GM12878 (cell line): ENCODE results near the gene CACNA1I. TPM values are rescaled to one million over a fixed set of nuclear protein-coding genes. Genes with fewer than 3 reads are reported as not detected.

Experiments
- ATAC-seq: fragments of 200-7000 bp; cut with Tn5 transposase; 3 replicates; pipeline ENCODE4 v1.9.1; 2020; ENCODE audit warnings: mild to moderate bottlenecking, moderate library complexity
- BruUV-seq: library from RNA; stranded (reverse); fragments of 400-500 nt; replicated peaks from 2 replicates; lab custom pipeline; 2021; lab: Mats Ljungman, UMichigan
- CTCF ChIA-PET: fragments of 300-600 bp; sonication (Branson Sonifier 250); formaldehyde crosslinking; extraction: SDS; loops from one replicate; lab custom pipeline; 2021; ENCODE audit warnings: inconsistent platforms; lab: Yijun Ruan, JAX
- POLR2A ChIA-PET: fragments of 350-600 bp; formaldehyde crosslinking; extraction: SDS; loops from one replicate; lab custom pipeline; 2021; ENCODE audit warnings: inconsistent platforms; lab: Charles Lee
- RAD21 ChIA-PET: fragments of 300-600 bp; sonication (Branson Sonifier 250); formaldehyde crosslinking; loops from one replicate; lab custom pipeline; 2023; ENCODE audit warnings: antibody characterized with exemption; ENCODE audit not compliant: unreplicated experiment; lab: Charles Lee
- SMC1A ChIA-PET: fragments of 300-600 bp; sonication (Branson Sonifier 250); formaldehyde crosslinking; loops from one replicate; lab custom pipeline; 2023; ENCODE audit not compliant: unreplicated experiment, uncharacterized antibody; lab: Charles Lee
- DNase-seq: peaks from one replicate; pipeline ENCODE4 v3.0.0-alpha.2; 2011; ENCODE audit warnings: low read depth, low spot score
- FAIRE-seq: peaks from 3 replicates; lab custom pipeline; 2011; peaks lifted over from hg19 to GRCh38; lab: Jason Lieb, UNC
- H2AFZ ChIP-seq: 2 replicates; pipeline ENCODE4 v1.6.0; 2011; ENCODE audit warnings: low read depth, low read length, control low read depth; ENCODE audit not compliant: control insufficient read depth
- H3K27ac ChIP-seq: 2 replicates; pipeline ENCODE4 v1.5.1; 2011; ENCODE audit warnings: control low read depth; ENCODE audit not compliant: control insufficient read depth, insufficient read depth
- H3K27me3 ChIP-seq, 2 experiments: replicated peaks in 1 of 2; 2 replicates each; pipeline versions ENCODE4 v1.6.0 to v1.6.1; 2011; ENCODE audit warnings: low read length in 1 of 2; ENCODE audit not compliant: control insufficient read depth in 2 of 2, insufficient read depth in 2 of 2
- H3K36me3 ChIP-seq, 2 experiments: 2 replicates each; pipeline ENCODE4 v1.5.1; 2011; ENCODE audit warnings: low read length in 1 of 2; ENCODE audit not compliant: control insufficient read depth in 2 of 2, insufficient read depth in 2 of 2
- H3K4me1 ChIP-seq: 2 replicates; pipeline ENCODE4 v1.6.1; 2011; ENCODE audit warnings: mild to moderate bottlenecking, low read length, moderate library complexity, mixed read lengths; ENCODE audit not compliant: control insufficient read depth, insufficient read depth
- H3K4me2 ChIP-seq: 2 replicates; pipeline ENCODE4 v1.6.0; 2011; ENCODE audit warnings: control low read depth; ENCODE audit not compliant: control insufficient read depth, insufficient read depth
- H3K4me3 ChIP-seq: fragments of 200-600 bp; sonication (generic); 2 replicates; pipeline ENCODE4 v1.5.1; 2016
- H3K79me2 ChIP-seq: 2 replicates; pipeline ENCODE4 v1.6.0; 2011; ENCODE audit warnings: low read length; ENCODE audit not compliant: control insufficient read depth, insufficient read depth
- H3K9ac ChIP-seq: 2 replicates; pipeline ENCODE4 v1.8.0; 2011; ENCODE audit warnings: low read length, control low read depth, mixed read lengths; ENCODE audit not compliant: control insufficient read depth, insufficient read depth
- H3K9me3 ChIP-seq: replicated peaks from 3 replicates; pipeline ENCODE4 v1.5.1; 2011; ENCODE audit warnings: mild to moderate bottlenecking, low read length; ENCODE audit not compliant: control insufficient read depth, insufficient read depth
- H4K20me1 ChIP-seq: 2 replicates; pipeline ENCODE4 v1.6.0; 2011; ENCODE audit not compliant: control insufficient read depth, insufficient read depth
- BCLAF1 ChIP-seq: fragments of 450-650 bp; IDR thresholded peaks from 2 replicates; pipeline ENCODE4 v1.6.1; 2017; ENCODE audit warnings: antibody characterized with exemption, mild to moderate bottlenecking, moderate library complexity
- CTCF ChIP-seq, 3 experiments: IDR thresholded peaks in 2 of 3; conservative IDR thresholded peaks in 1 of 3; 2 replicates each; pipeline ENCODE4 v1.5.1; 2011; ENCODE audit warnings: low read depth in 3 of 3, low read length in 3 of 3, mild to moderate bottlenecking in 3 of 3, control low read depth in 2 of 3, moderate library complexity in 2 of 3, inconsistent platforms in 1 of 3, mixed read lengths in 1 of 3; ENCODE audit not compliant: control insufficient read depth in 2 of 3, insufficient read depth in 1 of 3; ENCODE audit errors: extremely low read depth in 1 of 3
- MLLT1 ChIP-seq: fragments of 450-650 bp; IDR thresholded peaks from 2 replicates; pipeline ENCODE4 v1.6.1; 2016; ENCODE audit warnings: mild to moderate bottlenecking
- NFXL1 ChIP-seq: fragments of 450-650 bp; IDR thresholded peaks from 2 replicates; pipeline ENCODE4 v1.6.1; 2017; ENCODE audit warnings: antibody characterized with exemption, mild to moderate bottlenecking, borderline replicate concordance
- NFYA ChIP-seq: IDR thresholded peaks from 2 replicates; pipeline ENCODE4 v1.6.1; 2011; ENCODE audit warnings: low read depth, mild to moderate bottlenecking, low read length, improper control_type of control experiment, borderline replicate concordance
- NFYB ChIP-seq: IDR thresholded peaks from 2 replicates; pipeline ENCODE4 v1.6.1; 2011; ENCODE audit warnings: low read depth, mild to moderate bottlenecking, low read length, improper control_type of control experiment, moderate library complexity; ENCODE audit not compliant: insufficient read depth
- PRDM15 ChIP-seq: fragments of 450-650 bp; formaldehyde crosslinking; IDR thresholded peaks from 2 replicates; pipeline ENCODE4 v1.4.0; 2020; ENCODE audit warnings: mild to moderate bottlenecking, moderate library complexity
- SREBF1 ChIP-seq: IDR thresholded peaks from 2 replicates; pipeline ENCODE4 v1.6.1; 2012; ENCODE audit warnings: mild to moderate bottlenecking, low read length
- SUZ12 ChIP-seq: fragments of 200-600 bp; sonication (generic); IDR thresholded peaks from one replicate; pipeline ENCODE4 v1.6.1; 2018; ENCODE audit warnings: antibody characterized with exemption, mild to moderate bottlenecking; ENCODE audit not compliant: unreplicated experiment
- USF2 ChIP-seq: IDR thresholded peaks from 2 replicates; pipeline ENCODE4 v1.6.1; 2011; ENCODE audit warnings: low read depth, low read length, improper control_type of control experiment, borderline replicate concordance
- ZNF622 ChIP-seq: fragments of 450-650 bp; IDR thresholded peaks from 2 replicates; pipeline ENCODE4 v1.6.1; 2017; ENCODE audit warnings: mild to moderate bottlenecking, inconsistent platforms
- WGBS: methylation state at CpG from one replicate; pipeline ENCODE4 v1.1.6; 2016; ENCODE audit warnings: low lambda C conversion rate; ENCODE audit not compliant: insufficient replicate concordance, insufficient coverage; ENCODE audit errors: missing lambda C conversion rate; 5-methylcytosine and 5-hydroxymethylcytosine counted together
- in situ Hi-C: fragments of 300-500 bp; cut with MboI; formaldehyde crosslinking; loops from 9 replicates; pipeline ENCODE4 v1.14.3; 2018; ENCODE audit warnings: mixed read lengths
- intact Hi-C: fragments of 100-400 bp; cut with micrococcal nuclease; formaldehyde crosslinking; loops from one replicate; pipeline ENCODE4 v1.14.2; 2022; ENCODE audit not compliant: unreplicated experiment
- polyA plus RNA-seq, 11 experiments: library from polyadenylated mRNA; depleted of rRNA in 4 of 11; unstranded in 6 of 11; stranded (reverse) in 5 of 11; fragments of >200 nt; fragmentation: Nextera tagmentation in 4 of 11; fragmentation: Illumina TruSeq in 1 of 11; extraction: Ambion mirVana in 4 of 11; extraction: Trizol in 1 of 11; gene quantifications; 1 replicate in 1 of 11; 2 replicates in 10 of 11; pipeline versions ENCODE4 v1.2.1 to v1.2.3, GENCODE V29; 2011 to 2016; ENCODE audit warnings: inconsistent platforms in 2 of 11, missing spikeins in 2 of 11, low read depth in 1 of 11
- total RNA-seq, 4 experiments: library from RNA; depleted of rRNA in 3 of 4; stranded (reverse); fragments of >200 nt in 3 of 4; fragmentation: Illumina TruSeq in 1 of 4; extraction: Trizol in 1 of 4; gene quantifications; 2 replicates each; pipeline versions ENCODE4 v1.2.1 to v1.2.3, GENCODE V29; 2013 to 2021

Gene CACNA1I
- total and polyA plus RNA-seq, 10 of the 15 experiments (the other 5 are each of a cell fraction or from before 2014, with no cell fraction given): 0.01 to 0.03 TPM; not detected in 8

GRCh38 chr22:39536711-39537110, 33.8 kb upstream of the CACNA1I start:
- in situ Hi-C loops: loop anchor here (5.0 kb wide), 1 partner anchor 811 kb away; the partner anchor contains the start of gene ADSL
- H2AFZ ChIP-seq: no peak overlapping the region
- SMC1A ChIA-PET: interaction anchor here (1.1 to 6.2 kb wide), 3 partner anchors 488 to 811 kb away, joined by 3 to 31 read pairs (median 3); no protein-coding TSS in a partner anchor
- intact Hi-C loops: loop anchor here (5.0 kb wide), 1 partner anchor 486 kb away; no protein-coding TSS in a partner anchor
- H3K4me2 ChIP-seq: no peak overlapping the region
- H3K4me3 ChIP-seq: no peak overlapping the region
- H4K20me1 ChIP-seq: no peaks in the 10 kb centered on the region
- ATAC-seq: no peak
- no peaks in the 10 kb centered on the region for H3K9me3 ChIP-seq
- no peak for DNase-seq
- no TSS peak for BruUV-seq
- FAIRE-seq: no peak
- CTCF ChIA-PET: interaction anchor here (1.2 to 17.8 kb wide), 5 partner anchors 40 to 500 kb away, joined by 3 to 372 read pairs (median 25); partner anchors contain the start of gene MIEF1
- H3K4me1 ChIP-seq: no peaks in the 10 kb centered on the region
- no peak overlapping the region for H3K9ac ChIP-seq
- POLR2A ChIA-PET: interaction anchor here (0.7 kb wide), 1 partner anchor 746 kb away, joined by 3 read pairs; no protein-coding TSS in a partner anchor
- H3K79me2 ChIP-seq: peaks cover 9% of the 10 kb centered on the region
- 14% methylated on average over 8 of the region's 8 CpGs for WGBS
- RAD21 ChIA-PET: interaction anchor here (5.5 kb wide), 1 partner anchor 488 kb away, joined by 48 read pairs; no protein-coding TSS in a partner anchor
- H3K36me3 ChIP-seq: no peaks in the 10 kb centered on the region
- H3K27me3 ChIP-seq: no peaks in the 10 kb centered on the region
- H3K27ac ChIP-seq: no peak overlapping the region
- TF ChIP-seq SREBF1: no peak
- no peak for TF ChIP-seq USF2
- TF ChIP-seq PRDM15: no peak
- no peak for TF ChIP-seq NFYA
- TF ChIP-seq SUZ12: no peak
- no peak for TF ChIP-seq NFXL1
- no peak for TF ChIP-seq ZNF622
- TF ChIP-seq MLLT1: no peak
- no peak for TF ChIP-seq NFYB
- TF ChIP-seq CTCF (IDR thresholded peaks at IDR 0.05 in 2 of 3, conservative IDR thresholded peaks at IDR 0.05 in 1 of 3; ENCODE audit: control insufficient read depth in 2 of 3, extremely low read depth in 1 of 3, insufficient read depth in 1 of 3, low read depth in 3 of 3, low read length in 3 of 3): no peak
- TF ChIP-seq BCLAF1: no peak
